ENCODE measurements around the gene LHX2.

LHX2 gene

GRCh38 chr9:124008303-124008693 lies 3.3 kb upstream of the LHX2 start:
- TF ChIP-seq EP300 (IDR thresholded peaks at IDR 0.05; ENCODE audit: borderline replicate concordance) (no peak), YY1 (IDR thresholded peaks at IDR 0.05; ENCODE audit: low read depth) (no peak), RAD21 (IDR thresholded peaks at IDR 0.05; ENCODE audit: low read depth) (no peak)

- TF ChIP-seq TEAD4 (IDR thresholded peaks at IDR 0.05) (no peak), EP300 (IDR thresholded peaks at IDR 0.05; ENCODE audit: borderline replicate concordance) (no peak), TCF12 (IDR thresholded peaks at IDR 0.05; ENCODE audit: low read depth) (no peak), CEBPB (IDR thresholded peaks at IDR 0.05) (no peak), NFIC (IDR thresholded peaks at IDR 0.05) (no peak), MAX (IDR thresholded peaks at IDR 0.05) (peak; percentile 66; the same call in 1 of the 2 replicates), CREB1 (IDR thresholded peaks at IDR 0.05; ENCODE audit: low read depth) (no peak), TAF1 (IDR thresholded peaks at IDR 0.05; ENCODE audit: low read depth) (no peak), RAD21 (IDR thresholded peaks at IDR 0.05; ENCODE audit: low read depth) (no peak), USF1 (IDR thresholded peaks at IDR 0.05) (no peak), EGR1 (IDR thresholded peaks at IDR 0.05) (no peak), FOXM1 (IDR thresholded peaks at IDR 0.05; ENCODE audit: borderline replicate concordance, low read depth) (no peak), REST (IDR thresholded peaks at IDR 0.05; ENCODE audit: low read depth) (no peak), ZBTB7A (IDR thresholded peaks at IDR 0.05; ENCODE audit: low read depth) (peak; percentile 29; the same call in 1 of the 2 replicates), YY1 (IDR thresholded peaks at IDR 0.05; ENCODE audit: low read depth) (no peak)
These were observed 2.7 kb upstream of the LHX2 start for GRCh38 chr9:124008694-124009530.

GRCh38 chr9:124009531-124010217 lies 1.9 kb upstream of the LHX2 start:
- TF ChIP-seq RAD21 (IDR thresholded peaks at IDR 0.05; ENCODE audit: low read depth): no peak
- TF ChIP-seq MAX (IDR thresholded peaks at IDR 0.05): no peak
- TF ChIP-seq EP300 (IDR thresholded peaks at IDR 0.05; ENCODE audit: borderline replicate concordance): no peak
- TF ChIP-seq YY1 (IDR thresholded peaks at IDR 0.05; ENCODE audit: low read depth): no peak
- no peak for TF ChIP-seq REST (IDR thresholded peaks at IDR 0.05; ENCODE audit: low read depth)
- TF ChIP-seq TEAD4 (IDR thresholded peaks at IDR 0.05): no peak
- TF ChIP-seq FOXM1 (IDR thresholded peaks at IDR 0.05; ENCODE audit: borderline replicate concordance, low read depth): no peak
- TF ChIP-seq USF1 (IDR thresholded peaks at IDR 0.05): no peak
- TF ChIP-seq TAF1 (IDR thresholded peaks at IDR 0.05; ENCODE audit: low read depth): no peak
- no peak for TF ChIP-seq ZBTB7A (IDR thresholded peaks at IDR 0.05; ENCODE audit: low read depth)
- no peak for TF ChIP-seq CEBPB (IDR thresholded peaks at IDR 0.05)
- no peak for TF ChIP-seq NFIC (IDR thresholded peaks at IDR 0.05)
- TF ChIP-seq TCF12 (IDR thresholded peaks at IDR 0.05; ENCODE audit: low read depth): no peak
- TF ChIP-seq EGR1 (IDR thresholded peaks at IDR 0.05): no peak
- no peak for TF ChIP-seq CREB1 (IDR thresholded peaks at IDR 0.05; ENCODE audit: low read depth)

- TF ChIP-seq ZBTB7A (IDR thresholded peaks at IDR 0.05; ENCODE audit: low read depth): no peak
- no peak for TF ChIP-seq YY1 (IDR thresholded peaks at IDR 0.05; ENCODE audit: low read depth)
- TF ChIP-seq MAX (IDR thresholded peaks at IDR 0.05): no peak
- TF ChIP-seq NFIC (IDR thresholded peaks at IDR 0.05): no peak
- no peak for TF ChIP-seq EP300 (IDR thresholded peaks at IDR 0.05; ENCODE audit: borderline replicate concordance)
- TF ChIP-seq TAF1 (IDR thresholded peaks at IDR 0.05; ENCODE audit: low read depth): no peak
- no peak for TF ChIP-seq CEBPB (IDR thresholded peaks at IDR 0.05)
- no peak for TF ChIP-seq REST (IDR thresholded peaks at IDR 0.05; ENCODE audit: low read depth)
- TF ChIP-seq TEAD4 (IDR thresholded peaks at IDR 0.05): no peak
- TF ChIP-seq TCF12 (IDR thresholded peaks at IDR 0.05; ENCODE audit: low read depth): no peak
- TF ChIP-seq USF1 (IDR thresholded peaks at IDR 0.05): no peak
- TF ChIP-seq RAD21 (IDR thresholded peaks at IDR 0.05; ENCODE audit: low read depth): no peak
- TF ChIP-seq CREB1 (IDR thresholded peaks at IDR 0.05; ENCODE audit: low read depth): no peak
- no peak for TF ChIP-seq EGR1 (IDR thresholded peaks at IDR 0.05)
- TF ChIP-seq FOXM1 (IDR thresholded peaks at IDR 0.05; ENCODE audit: borderline replicate concordance, low read depth): no peak
These were observed 1.3 kb upstream of the LHX2 start for GRCh38 chr9:124010303-124010664.
